Fibroblast of skin of right biceps (primary cell): ENCODE measurements around the gene LTB4R2.

ENCODE experiments used
- DNase-seq: peaks from one replicate; pipeline ENCODE4 v3.0.0-alpha.2; 2013

Gene LTB4R2

DNA sequence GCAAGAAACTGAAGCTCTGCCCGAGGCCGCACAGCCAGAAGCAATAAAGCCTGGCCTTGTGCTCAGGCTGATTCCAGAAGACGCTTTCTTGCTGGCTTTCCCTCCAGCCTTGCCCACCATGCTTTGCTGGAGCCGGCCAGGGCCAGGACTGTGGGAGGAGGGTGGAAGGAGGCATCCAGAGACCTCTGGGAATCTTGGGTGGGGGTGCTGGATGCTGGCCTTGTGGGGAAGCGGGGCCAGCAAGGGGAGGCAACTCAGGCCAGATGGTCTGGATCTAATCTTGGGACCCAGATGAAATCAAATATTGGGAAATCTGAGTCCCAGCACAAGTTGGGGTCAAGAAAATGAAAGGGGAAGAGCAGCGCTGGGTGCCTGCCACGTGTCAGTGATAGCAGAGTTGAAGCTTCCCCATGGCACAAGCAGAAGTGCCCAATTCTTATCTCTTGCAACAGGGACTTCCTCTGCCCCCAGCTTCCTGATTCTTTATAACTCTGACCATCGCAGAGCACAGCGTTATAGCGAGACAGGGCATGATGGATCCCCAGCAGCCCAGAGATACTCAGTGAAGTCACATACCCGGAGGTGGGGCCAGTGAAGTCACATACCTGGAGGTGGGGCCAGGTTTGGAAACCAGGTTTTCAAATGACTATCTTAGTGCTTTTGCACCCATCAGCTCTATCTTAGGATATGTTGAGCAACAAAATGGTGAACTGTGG is 32.2 kb upstream of the LTB4R2 start:
- DNase-seq, result no peak

DNA sequence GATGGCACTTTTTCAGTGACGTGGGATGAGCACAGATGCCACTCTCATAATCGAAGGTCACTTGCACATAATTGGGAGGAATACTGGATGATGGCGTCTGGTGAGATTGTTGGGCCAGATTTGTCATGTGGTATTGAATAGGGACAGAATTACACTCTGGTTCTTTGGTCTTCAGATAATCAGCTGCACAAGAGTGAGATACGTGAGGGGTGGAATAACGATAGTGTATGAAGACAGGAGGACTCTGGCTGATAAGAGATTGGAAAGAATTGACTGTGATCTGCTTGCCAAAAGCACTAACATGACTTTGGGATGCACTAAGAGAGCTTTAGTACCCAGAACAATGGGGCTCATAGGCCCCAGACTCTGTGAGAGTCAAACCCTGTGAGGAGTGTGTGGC is 31.5 kb upstream of the LTB4R2 start:
- DNase-seq, result no peak

DNA sequence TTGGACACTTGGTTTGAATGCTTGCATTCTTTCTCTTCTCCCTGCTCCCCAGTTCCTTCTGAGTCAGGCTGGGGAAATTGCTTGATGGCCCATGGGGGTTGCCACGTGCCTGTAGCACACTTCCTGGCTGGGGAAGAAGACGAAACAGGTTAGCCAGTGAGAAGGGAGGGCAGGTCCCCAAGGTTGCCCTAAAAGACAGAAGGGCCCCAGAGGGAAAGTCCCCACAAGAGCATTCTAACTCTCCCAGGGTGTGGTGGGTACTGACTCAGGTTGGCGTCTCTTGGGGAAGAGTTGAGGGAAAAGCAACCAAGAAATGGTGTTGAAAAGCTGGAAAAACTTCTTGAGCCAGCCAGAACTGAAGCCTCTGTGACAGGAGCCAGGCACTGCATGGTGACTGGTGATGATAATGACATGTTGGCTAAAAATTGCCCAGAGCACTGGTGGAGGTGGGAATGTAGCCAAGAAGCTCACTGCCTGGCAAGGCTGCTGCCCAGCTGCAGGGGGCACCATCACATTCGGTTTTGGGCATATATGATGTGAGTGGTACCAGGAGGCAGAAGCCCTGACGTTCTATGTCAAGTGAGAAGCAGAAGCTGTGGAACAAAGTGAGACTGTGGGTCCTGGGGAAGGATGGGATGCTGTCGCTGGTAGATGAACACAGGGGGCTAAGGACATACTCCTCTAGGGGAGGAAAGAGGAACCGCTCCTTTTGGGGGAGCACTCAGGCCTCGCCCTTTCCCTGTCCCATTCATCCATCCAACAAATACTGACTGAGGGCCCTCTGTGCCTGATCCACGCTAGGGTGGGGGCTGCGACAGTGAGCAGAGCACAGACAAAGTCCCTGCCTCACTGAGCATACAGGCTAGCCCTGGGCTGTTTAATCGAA is 30.4 kb upstream of the LTB4R2 start:
- peak; percentile 15 for DNase-seq

DNA sequence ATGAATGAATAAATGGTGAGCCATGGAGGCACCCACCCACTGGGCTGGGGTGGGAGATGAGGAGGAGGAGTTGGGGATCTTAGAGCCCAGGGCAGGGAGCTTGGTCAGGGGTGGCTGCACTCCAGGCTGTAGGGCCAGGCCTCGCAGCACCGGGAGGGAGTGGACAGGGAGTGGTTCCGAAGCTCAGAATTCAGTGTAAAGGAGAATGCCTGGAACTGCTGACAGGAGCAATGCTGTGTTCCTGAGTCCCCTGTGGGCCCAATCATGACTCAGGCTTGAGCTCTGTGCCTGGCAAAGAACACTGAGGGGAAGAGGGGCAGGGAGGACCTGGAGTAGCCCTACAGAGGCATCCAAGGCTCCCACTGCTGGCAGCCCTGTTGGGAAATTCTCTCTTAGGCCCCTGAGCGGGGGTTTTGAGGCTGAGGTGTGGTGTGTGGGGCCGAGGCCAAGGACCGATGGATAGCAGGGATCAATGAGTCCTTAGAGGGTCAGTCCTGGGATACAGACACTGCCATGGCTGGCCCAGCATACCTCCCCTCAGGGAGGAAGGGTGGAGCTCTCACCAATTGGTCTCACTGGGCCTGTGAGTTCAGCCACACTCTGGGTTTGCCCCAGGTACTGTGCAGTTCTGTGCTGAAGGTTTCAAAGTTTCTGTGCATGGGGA is 29.0 kb upstream of the LTB4R2 start:
- DNase-seq, result no peak

DNA sequence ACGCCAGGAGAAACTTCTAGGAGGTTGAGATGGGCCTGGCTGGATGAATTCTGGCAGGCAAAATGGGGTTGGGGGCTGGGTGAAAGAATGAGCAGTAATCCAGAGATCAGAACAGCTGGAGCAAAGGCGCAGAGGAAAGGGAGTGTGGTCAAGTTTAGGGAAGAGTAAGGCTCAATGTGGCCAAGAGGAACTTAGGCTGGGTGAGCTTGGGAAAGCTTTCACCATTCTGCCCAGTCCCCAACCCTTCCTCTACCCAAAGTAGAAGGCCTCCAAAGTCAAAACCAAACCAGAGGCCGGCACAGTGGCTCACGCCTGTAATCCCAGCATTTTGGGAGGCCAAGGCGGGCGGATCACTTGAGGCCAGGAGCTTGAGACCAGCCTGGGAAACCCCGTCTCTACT is 28.3 kb upstream of the LTB4R2 start:
- DNase-seq, result no peak

DNA sequence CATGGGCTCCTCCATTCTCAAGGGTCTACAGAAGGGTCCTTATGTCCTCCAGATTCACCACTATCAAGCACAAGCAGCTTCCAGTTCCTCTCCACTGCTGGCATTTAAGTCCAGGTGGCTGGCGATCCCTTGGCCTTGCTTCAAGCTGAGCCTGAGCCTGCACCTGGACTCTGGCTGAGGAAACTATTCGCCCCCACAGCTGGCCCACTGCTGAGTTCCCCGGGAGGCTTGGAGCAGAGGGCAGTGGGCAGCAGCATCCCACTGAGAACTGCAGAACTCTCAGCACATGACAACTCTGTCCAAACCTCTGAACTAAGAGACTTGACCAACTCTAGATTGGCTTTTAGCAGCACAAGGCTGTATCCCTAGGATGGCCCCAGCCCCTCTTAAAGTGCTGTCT is 27.2 kb upstream of the LTB4R2 start:
- no peak for DNase-seq

DNA sequence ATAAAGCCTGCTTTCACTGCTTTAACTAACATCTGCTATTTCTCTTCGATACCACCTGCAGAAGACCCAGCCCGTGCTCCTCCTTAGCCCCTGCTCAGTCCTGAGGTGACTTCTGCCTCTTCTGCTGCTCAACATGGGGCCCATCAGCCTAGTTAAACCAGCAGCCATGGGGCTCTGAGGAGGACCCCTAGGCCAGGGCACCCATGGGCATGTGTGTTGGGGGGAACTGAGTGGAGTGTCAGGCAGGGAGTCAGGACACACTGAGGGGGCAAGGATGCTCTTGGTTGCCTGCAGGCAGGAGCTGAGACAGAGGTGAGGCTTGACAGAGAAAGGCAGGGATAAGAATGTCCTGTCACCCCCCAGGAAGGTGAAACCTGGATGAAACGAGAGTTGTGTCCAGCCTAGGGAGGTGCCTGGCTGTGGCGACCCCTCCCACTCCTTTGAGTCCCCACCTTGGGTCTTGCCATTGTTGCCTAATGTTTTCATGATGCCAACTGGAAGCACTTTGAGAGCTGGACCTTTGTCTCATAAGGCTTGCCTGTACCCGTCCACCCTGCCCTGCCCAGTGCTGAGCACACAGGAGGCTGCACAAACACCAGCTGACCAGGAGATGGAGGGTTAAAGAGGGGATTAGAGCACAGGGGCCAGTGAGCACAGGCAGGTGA is 26.0 kb upstream of the LTB4R2 start:
- no peak for DNase-seq

DNA sequence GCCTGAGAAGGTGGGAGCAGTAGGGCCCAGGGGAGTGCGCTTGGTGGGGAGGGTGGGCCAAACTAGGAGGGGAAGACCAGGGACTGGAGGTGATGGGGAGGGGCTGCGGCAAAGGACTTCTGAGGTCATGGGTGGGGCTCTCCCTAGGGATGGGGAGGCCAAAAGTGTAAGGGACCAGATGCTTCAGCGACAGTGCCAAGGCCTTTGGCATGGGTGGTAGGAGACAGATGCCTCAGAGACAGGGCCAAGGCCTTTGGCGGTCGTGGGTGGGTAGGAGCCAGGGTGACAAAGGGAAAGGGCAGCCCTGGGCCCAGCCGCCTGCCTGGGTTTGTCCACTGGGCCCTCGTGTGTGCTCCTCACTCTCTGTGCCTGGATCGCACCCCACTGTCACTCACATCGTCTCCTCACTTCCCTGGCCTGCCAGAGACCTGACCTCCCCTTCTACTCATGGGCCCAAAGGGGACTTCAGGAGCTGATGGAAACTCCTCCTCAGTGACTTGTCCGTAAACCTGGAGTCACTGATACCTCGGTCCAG is 25.4 kb upstream of the LTB4R2 start:
- DNase-seq, result no peak

DNA sequence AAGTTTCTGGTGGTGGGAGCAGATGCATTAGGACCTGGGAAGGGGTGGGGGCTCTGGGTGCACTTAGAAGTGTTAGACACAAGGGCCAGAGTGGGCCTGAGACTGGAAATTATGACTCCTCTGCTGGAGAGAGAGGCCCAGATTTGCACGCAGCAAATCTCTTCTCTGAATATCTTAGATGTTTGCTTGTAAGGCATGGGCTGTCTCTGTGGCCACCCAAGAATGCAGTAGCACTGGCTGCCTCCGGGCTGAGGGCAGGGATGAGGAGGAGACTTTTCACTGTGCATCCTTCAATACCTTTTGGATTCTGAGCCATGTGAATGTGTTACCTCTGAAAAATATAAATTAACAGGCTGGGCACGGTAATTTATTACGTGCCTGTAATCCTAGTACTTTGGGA is 24.6 kb upstream of the LTB4R2 start:
- no peak for DNase-seq

DNA sequence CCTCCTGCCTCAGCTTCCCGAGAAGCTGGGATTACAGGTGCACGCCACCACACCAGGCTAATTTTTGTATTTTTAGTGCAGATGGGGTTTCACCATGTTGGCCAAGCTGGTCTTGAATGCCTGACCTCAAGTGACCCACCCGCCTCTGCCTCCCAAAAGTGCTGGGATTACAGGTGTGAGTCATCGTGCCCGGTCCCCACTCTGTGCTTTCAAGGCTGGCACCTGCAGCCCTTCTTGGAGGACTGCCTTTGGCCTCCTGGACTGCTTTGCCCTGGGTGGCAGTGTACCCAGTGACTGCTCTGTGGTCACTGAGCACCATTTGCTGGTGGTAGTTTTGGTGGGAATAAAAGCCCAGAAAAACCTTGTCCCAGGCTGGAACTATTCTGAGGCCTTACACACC is 22.9 kb upstream of the LTB4R2 start:
- no peak for DNase-seq

DNA sequence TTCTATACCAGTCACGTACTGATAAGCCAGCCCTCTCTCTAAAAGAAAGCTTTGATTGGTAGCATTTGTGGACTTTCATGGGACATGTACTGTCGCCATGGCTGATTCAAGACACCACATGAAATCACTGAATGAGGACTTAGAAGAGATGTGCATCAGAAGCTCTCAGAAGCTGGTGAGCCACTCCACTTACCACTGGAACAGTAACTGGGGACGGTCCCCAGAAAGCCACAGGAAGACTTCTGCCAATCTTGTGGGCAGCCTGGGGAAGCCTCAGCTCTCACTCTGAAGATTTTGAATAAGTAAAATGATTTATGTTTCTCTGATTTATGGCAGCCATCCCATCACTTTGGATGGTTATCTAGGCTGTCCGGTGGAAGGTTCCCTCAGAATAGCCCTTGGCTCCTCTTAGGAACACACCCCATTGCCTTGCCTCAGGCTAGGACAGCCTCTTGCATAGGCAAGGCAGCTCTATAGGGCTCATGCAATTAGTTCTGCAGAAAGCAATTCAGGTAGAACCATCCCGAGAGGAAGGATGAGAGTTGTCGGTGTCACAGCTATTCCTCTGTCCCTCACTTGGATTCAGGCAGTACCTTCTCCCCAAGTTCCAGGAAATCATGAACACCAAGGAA is 20.2 kb upstream of the LTB4R2 start:
- no peak for DNase-seq

DNA sequence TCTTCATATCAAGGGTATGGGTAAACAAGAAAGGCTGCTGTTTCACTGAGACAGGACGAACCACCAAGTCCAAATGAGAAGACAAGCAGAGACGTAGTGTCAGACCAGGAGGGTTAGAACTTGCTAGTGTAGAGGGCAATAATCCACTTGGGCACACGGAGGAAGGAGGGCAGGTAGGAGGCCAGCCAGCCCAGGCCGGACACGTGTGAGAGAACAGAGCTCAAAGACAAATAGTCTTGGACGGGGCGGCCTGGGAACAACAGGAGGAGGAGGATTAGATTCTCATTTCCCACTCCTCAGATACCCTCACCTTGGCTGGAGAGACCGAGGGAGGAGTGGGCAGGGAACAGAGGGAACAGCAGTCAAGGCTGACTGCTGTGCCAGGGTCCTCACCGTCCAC is 19.2 kb upstream of the LTB4R2 start:
- DNase-seq, result no peak

DNA sequence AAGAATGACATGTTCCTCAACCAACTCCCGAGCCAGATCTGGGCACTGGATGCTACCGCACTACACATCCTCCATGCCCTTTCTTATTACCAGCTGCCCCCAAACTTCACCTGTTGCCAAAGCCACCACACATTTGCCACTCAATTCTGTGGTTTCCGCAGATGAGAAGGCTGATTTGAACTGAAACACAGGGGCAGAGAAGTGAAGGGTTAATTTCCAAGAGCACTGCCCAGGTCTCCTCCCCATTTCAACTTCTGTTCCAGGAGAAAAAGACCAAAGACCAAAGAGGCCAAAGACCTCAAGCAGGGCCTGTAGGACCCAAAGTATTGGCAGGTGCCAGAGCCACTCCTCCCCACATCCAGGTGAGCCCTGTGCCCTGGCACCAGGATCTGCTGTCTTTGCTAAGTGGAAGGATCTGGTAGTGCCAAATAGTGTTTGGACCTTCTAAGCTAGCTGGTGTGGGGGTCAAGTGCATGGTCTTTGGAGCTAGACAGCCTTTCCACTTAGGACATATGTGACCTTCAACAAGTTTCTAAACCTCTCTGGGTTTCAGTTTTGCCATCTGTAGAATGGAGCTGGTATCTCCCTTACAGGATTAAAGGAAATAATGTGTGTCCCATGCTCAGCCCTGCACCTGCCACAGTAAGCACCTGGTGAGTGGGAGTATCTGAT is 18.4 kb upstream of the LTB4R2 start:
- no peak for DNase-seq

DNA sequence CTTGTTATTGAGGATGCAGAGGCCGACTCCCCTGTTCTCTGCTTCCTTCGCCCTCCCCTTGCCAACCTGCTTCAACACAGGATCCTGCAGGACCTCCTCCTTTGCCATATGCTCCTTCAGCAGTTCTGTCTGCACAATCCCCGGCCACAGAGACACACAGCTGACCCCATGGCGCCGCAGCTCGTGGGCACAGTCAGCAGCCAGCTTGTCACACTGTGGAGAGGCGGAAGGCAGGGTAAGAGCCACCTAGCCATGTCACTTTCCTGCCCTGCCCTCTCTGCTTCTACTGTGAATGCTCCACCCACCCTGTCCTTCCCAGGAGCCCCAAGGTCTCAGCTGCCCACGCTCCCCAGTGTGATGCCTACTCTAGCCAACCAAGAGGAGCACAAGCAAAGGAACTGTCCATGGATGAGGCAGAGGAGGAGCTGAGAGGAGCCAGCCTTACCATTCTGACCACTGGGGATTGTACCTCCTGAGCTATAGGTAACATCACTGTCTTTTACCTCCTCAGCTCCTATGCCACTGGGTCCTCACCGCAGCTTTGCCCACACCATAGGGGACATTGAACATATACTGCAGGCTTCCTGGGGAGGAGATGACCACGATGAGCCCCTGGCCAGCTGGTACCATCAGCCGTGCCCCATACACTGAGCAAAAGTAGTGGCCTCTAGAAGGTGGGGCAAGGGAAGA is 17.7 kb upstream of the LTB4R2 start:
- no peak for DNase-seq

DNA sequence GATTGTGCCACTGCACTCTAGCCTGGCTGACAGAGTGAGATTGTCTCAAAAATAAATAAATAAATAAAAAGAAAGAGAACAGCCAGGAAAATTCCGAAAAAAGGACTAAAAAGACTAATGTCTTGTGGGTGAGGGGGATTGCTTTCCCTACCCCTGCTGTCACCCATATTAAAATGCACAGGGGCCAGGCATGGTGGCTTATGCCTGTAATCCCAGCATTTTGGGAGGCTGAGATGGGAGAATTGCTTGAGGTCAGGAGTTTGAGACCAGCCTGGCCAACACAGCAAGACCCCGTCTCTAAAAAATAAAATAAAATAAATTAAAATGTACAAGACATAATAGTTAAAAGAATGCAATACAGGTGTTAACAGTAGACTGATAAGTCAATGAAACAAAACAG is 16.4 kb upstream of the LTB4R2 start:
- DNase-seq, result no peak

DNA sequence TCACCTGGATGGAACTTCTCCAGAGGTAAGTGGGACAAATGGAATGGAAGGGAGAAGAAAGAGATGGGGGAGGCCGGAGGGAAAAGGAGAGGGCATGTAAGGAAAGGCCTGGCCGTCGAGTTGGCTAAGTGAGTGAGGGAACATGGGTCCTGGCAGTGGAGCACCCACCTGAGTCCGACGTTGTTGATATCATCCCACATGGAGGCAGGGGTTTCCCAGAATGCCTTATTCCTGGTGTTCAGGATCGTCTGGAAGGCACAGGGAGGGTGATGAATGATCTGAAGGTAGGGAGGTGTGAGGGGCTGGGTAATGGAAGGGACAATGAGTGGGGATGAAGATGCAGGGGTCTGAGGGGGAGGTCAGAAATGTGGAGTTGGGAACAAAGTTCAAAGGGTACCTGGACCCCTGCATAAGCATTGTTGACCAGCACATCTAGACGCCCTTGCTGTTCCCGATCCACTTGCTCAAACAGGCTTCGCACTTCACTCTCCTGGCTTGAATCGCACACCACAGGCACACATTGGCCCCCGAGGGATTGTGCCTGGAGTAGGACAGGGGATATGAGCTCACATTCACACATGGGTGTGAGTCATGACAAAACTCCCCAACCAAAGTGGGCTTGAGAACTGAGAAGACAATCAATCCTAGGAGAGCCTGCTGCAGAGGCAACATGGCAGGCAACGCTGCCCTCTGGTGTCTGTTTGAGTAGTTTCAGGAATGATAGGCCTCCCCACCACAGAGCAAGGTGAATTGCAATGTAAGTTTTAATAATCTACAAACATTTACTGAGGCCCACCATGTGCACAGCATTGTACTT is 13.4 kb upstream of the LTB4R2 start:
- peak; percentile 94 for DNase-seq

DNA sequence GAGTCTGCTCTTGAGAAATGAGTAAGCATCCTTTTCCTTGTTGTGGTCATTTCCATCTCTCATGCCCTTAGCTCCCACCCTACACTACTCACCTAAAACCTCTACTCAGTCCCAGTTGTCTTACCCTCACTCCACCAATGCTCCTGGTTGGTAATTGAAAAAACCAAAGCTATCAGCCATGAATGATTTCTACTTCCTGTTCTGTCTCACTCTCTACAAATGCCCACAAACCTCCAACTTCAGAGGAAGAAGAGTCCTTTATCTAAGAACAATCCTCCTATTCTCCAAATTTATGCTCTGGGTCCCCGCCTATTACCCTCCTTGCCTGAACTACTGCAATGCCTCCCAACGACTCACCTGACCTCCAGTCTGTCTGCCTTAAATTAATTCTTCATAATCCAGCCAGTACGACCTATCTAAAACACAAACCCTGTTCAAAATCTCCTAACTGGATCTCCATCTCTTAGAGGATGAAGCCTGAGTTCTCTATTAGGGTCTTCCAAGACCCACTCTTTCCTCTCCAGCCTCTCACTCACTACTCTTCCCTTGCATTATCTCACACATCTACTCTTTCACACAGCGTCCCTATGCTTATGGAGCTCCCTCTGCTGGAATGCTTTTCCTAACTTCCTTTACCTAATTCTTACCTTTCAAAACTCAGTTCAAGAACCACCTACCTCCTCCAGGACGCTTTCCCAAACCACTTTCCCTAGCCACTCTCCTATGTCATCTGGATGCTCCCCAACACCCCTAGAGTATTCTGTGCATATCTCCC is 12.6 kb upstream of the LTB4R2 start:
- DNase-seq, result peak; percentile 27

DNA sequence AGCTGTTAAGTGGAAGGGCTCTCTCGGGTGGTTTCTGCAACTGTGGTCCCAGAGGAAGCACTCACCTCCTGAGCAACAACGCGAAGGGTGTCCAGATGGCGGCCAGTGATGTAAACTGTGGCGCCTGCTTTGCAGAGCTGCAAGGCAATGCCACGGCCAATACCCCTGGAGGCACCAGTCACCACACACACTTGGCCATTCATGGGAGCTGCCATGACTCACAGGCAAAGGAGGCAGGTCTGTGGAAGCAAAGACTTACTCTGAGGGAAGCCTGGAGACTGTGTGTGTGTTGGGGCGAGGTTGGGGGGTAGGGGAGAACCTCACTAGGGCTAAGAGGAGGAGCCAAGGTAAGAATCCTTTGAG is 11.1 kb upstream of the LTB4R2 start:
- DNase-seq, result peak; percentile 55
